ENCODE data around the gene DYRK1A.

DYRK1A gene

GRCh38 chr21:37449302-37449937, 82.8 kb downstream of the DYRK1A start:
- TF ChIP-seq SPI1 (IDR thresholded peaks at IDR 0.05; ENCODE audit: low read depth, low read length), result no peak
- FAIRE-seq (no peak), DNase-seq (ENCODE audit: insufficient read length, low spot score) (no peak)

DNA sequence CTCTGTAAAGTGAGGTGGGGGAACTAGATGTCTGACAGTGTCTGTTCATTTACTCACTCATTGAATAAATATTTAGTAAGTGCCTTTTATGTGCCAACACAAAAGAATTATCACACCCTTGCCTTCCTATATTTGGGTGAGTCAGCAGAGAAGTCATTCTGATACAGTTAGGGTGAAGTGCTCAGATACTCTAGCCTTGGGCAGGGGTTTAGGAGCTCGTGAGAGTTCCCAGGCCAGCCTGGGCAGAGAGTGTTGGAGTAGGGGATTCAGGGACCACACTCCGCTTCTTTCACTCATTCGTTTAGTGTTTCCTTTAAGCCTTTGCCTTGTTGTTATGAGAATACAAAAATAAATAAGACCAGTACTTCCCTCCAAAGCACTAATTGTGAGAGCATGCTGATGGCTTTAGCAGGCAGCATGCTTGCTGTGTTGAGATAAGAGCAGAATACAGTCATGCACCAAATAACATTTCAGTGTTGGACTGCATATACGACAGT, 83.9 kb downstream of the DYRK1A start:
- TF ChIP-seq SPI1 (IDR thresholded peaks at IDR 0.05; ENCODE audit: low read depth, low read length) (no peak), PAX5 (IDR thresholded peaks at IDR 0.05; ENCODE audit: insufficient read depth, low read length, severe bottlenecking) (no peak), POLR2AphosphoS5 (IDR thresholded peaks at IDR 0.05; ENCODE audit: low read depth, low read length) (no peak), TAF1 (IDR thresholded peaks at IDR 0.05; ENCODE audit: low read depth, low read length) (no peak), POLR2A (IDR thresholded peaks at IDR 0.05; ENCODE audit: low read depth, low read length) (no peak), POU2F2 (IDR thresholded peaks at IDR 0.05; ENCODE audit: low read depth, low read length) (no peak)
- no peak for FAIRE-seq
- DNase-seq (ENCODE audit: insufficient read length, low spot score), result no peak

DNA sequence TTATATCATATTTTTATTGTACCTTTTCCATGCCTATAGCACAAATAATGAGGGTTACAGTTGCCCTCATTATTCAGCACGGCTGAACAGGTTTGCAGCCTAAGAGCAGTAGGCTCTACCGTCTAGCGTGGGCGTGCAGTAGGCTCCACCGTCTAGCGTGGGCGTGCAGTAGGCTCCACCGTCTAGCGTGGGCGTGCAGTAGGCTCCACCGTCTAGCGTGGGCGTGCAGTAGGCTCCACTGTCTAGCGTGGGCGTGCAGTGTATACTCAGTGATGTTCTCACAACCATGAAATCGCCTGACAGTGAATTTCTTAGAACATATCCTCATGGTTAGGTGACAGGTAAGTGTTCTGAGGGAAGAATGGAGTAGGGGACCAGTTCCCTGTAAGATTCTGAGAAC, 84.9 kb downstream of the DYRK1A start:
- DNase-seq (ENCODE audit: insufficient read length, low spot score) (no peak), FAIRE-seq (no peak)
- TF ChIP-seq POLR2AphosphoS5 (IDR thresholded peaks at IDR 0.05; ENCODE audit: low read depth, low read length) (no peak), TAF1 (IDR thresholded peaks at IDR 0.05; ENCODE audit: low read depth, low read length) (no peak), SPI1 (IDR thresholded peaks at IDR 0.05; ENCODE audit: low read depth, low read length) (no peak), POLR2A (IDR thresholded peaks at IDR 0.05; ENCODE audit: low read depth, low read length) (no peak), PAX5 (IDR thresholded peaks at IDR 0.05; ENCODE audit: insufficient read depth, low read length, severe bottlenecking) (no peak), POU2F2 (IDR thresholded peaks at IDR 0.05; ENCODE audit: low read depth, low read length) (no peak)

DNA sequence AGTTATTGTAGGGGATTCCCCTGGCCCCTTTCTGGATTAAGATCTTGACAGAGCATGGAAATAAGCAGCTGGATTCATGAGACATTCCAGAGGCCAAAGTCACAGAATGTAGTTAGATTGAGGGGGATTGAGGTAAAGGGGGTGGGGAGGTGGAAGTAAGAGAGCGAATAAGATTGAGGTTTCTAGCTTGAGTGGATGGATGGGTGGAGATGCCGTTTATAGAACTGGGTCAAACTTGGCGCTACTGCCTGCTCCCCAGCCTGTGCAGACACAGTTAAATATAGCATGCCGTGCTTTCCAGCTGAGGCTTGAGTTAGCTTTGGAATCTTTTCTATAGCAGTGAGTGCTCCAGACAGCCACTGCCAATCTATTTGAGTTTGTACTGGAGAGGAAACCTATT, 85.7 kb downstream of the DYRK1A start:
- no peak for DNase-seq (ENCODE audit: insufficient read length, low spot score)
- FAIRE-seq, result no peak

DNA sequence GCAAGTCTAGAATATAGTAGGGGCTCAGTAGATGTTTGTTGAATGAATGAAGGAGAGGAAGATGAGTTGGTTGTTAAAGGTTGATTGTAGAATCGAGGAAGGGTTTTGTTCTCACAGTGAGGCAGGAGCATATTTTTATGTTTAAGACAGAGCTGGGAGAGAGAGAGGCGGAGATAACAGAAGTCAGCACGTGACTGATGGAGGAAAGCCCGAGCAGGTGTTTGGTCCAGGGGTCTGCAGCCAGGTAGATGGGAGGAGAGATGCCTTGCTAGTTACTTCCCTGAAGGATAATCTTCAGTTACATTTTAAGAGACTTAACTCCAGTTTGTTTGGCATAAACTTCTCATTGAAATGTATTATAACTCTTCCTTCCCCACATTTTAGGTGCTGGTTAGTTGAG, 86.8 kb downstream of the DYRK1A start:
- DNase-seq (ENCODE audit: insufficient read length, low spot score) (no peak), FAIRE-seq (no peak)
- TF ChIP-seq POLR2A (IDR thresholded peaks at IDR 0.05; ENCODE audit: low read depth, low read length) (no peak), PAX5 (IDR thresholded peaks at IDR 0.05; ENCODE audit: insufficient read depth, low read length, severe bottlenecking) (no peak), TAF1 (IDR thresholded peaks at IDR 0.05; ENCODE audit: low read depth, low read length) (no peak), SPI1 (IDR thresholded peaks at IDR 0.05; ENCODE audit: low read depth, low read length) (no peak), POLR2AphosphoS5 (IDR thresholded peaks at IDR 0.05; ENCODE audit: low read depth, low read length) (no peak), POU2F2 (IDR thresholded peaks at IDR 0.05; ENCODE audit: low read depth, low read length) (no peak)

More for the DNA sequence above, 85.7 kb downstream of the DYRK1A start:
- TF ChIP-seq POLR2AphosphoS5 (IDR thresholded peaks at IDR 0.05; ENCODE audit: low read depth, low read length) (no peak), SPI1 (IDR thresholded peaks at IDR 0.05; ENCODE audit: low read depth, low read length) (no peak), POLR2A (IDR thresholded peaks at IDR 0.05; ENCODE audit: low read depth, low read length) (no peak), PAX5 (IDR thresholded peaks at IDR 0.05; ENCODE audit: insufficient read depth, low read length, severe bottlenecking) (no peak), TAF1 (IDR thresholded peaks at IDR 0.05; ENCODE audit: low read depth, low read length) (no peak), POU2F2 (IDR thresholded peaks at IDR 0.05; ENCODE audit: low read depth, low read length) (no peak)

GRCh38 chr21:37454869-37455503, 88.4 kb downstream of the DYRK1A start:
- DNase-seq (ENCODE audit: insufficient read length, low spot score), result no peak
- no peak for FAIRE-seq
- TF ChIP-seq POU2F2 (IDR thresholded peaks at IDR 0.05; ENCODE audit: low read depth, low read length) (no peak), POLR2A (IDR thresholded peaks at IDR 0.05; ENCODE audit: low read depth, low read length) (no peak), POLR2AphosphoS5 (IDR thresholded peaks at IDR 0.05; ENCODE audit: low read depth, low read length) (no peak), TAF1 (IDR thresholded peaks at IDR 0.05; ENCODE audit: low read depth, low read length) (no peak), PAX5 (IDR thresholded peaks at IDR 0.05; ENCODE audit: insufficient read depth, low read length, severe bottlenecking) (no peak), SPI1 (IDR thresholded peaks at IDR 0.05; ENCODE audit: low read depth, low read length) (no peak)

DNA sequence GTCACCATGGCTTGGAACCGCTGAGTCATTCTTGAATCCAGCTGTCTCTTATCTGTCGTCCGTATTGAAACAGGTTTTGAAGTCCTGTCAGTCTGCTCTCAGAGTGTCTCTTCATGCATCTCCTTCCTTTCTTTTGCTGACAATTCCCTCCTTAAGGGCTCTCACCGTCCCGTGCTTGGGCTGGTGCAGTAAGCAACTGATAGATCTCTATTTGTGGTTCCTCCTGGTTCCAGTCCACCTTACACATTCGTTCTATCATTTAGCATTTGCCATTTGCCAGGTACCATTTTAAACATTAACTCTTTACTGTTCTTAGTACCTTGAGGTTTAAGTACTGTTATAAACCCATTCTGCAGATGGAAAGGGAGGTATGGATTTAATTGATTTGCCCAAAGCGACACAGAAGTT, 88.9 kb downstream of the DYRK1A start:
- DNase-seq (ENCODE audit: insufficient read length, low spot score) (no peak), FAIRE-seq (no peak)

GRCh38 chr21:37458669-37459276, 92.2 kb downstream of the DYRK1A start:
- FAIRE-seq (peak; percentile 20), DNase-seq (ENCODE audit: insufficient read length, low spot score) (no peak)
- TF ChIP-seq PAX5 (IDR thresholded peaks at IDR 0.05; ENCODE audit: insufficient read depth, low read length, severe bottlenecking) (no peak), SPI1 (IDR thresholded peaks at IDR 0.05; ENCODE audit: low read depth, low read length) (no peak), POLR2A (IDR thresholded peaks at IDR 0.05; ENCODE audit: low read depth, low read length) (no peak), POU2F2 (IDR thresholded peaks at IDR 0.05; ENCODE audit: low read depth, low read length) (no peak), POLR2AphosphoS5 (IDR thresholded peaks at IDR 0.05; ENCODE audit: low read depth, low read length) (no peak), TAF1 (IDR thresholded peaks at IDR 0.05; ENCODE audit: low read depth, low read length) (no peak)

More for the DNA sequence above, 88.9 kb downstream of the DYRK1A start:
- TF ChIP-seq SPI1 (IDR thresholded peaks at IDR 0.05; ENCODE audit: low read depth, low read length) (no peak), POLR2A (IDR thresholded peaks at IDR 0.05; ENCODE audit: low read depth, low read length) (no peak), PAX5 (IDR thresholded peaks at IDR 0.05; ENCODE audit: insufficient read depth, low read length, severe bottlenecking) (no peak), POLR2AphosphoS5 (IDR thresholded peaks at IDR 0.05; ENCODE audit: low read depth, low read length) (no peak), TAF1 (IDR thresholded peaks at IDR 0.05; ENCODE audit: low read depth, low read length) (no peak), POU2F2 (IDR thresholded peaks at IDR 0.05; ENCODE audit: low read depth, low read length) (no peak)

DNA sequence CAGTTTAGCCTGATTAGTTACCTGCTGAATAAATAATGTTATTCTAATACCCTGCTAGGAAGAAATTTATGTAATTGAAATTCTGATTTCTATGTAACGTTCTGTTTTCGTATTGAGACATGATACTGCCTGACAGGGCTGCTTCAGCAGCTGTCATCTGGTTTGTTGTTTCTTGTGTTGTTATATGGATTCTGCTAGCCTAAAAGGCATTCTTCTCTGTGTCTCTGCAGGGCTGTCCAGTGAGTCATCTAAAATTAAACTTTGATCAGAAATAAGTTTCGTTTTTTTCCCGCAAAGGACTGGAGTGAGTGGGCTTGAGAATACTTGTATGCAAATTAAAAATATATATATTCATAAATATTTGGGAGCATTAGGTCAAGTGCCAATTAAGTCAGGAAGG, 93.0 kb downstream of the DYRK1A start:
- no peak for DNase-seq (ENCODE audit: insufficient read length, low spot score)
- TF ChIP-seq TAF1 (IDR thresholded peaks at IDR 0.05; ENCODE audit: low read depth, low read length), result no peak
- no peak for TF ChIP-seq POLR2AphosphoS5 (IDR thresholded peaks at IDR 0.05; ENCODE audit: low read depth, low read length)
- TF ChIP-seq PAX5 (IDR thresholded peaks at IDR 0.05; ENCODE audit: insufficient read depth, low read length, severe bottlenecking), result no peak
- no peak for FAIRE-seq

Data from GM12891 (cell line).